Stimulated activated CD8-positive, alpha-beta memory T cell treated with anti-CD3 and anti-CD28 coated beads, Interleukin-2, amount 100 ng/mL, for 48 hours (primary cell): ENCODE data around the gene NHSL2.

Experiments
- DNase-seq, 2 donors: peaks; one replicate each; pipeline ENCODE4 v3.0.0-alpha.2; 2020; ENCODE audit warnings: low read depth in 2 of 2

The NHSL2 gene

DNA sequence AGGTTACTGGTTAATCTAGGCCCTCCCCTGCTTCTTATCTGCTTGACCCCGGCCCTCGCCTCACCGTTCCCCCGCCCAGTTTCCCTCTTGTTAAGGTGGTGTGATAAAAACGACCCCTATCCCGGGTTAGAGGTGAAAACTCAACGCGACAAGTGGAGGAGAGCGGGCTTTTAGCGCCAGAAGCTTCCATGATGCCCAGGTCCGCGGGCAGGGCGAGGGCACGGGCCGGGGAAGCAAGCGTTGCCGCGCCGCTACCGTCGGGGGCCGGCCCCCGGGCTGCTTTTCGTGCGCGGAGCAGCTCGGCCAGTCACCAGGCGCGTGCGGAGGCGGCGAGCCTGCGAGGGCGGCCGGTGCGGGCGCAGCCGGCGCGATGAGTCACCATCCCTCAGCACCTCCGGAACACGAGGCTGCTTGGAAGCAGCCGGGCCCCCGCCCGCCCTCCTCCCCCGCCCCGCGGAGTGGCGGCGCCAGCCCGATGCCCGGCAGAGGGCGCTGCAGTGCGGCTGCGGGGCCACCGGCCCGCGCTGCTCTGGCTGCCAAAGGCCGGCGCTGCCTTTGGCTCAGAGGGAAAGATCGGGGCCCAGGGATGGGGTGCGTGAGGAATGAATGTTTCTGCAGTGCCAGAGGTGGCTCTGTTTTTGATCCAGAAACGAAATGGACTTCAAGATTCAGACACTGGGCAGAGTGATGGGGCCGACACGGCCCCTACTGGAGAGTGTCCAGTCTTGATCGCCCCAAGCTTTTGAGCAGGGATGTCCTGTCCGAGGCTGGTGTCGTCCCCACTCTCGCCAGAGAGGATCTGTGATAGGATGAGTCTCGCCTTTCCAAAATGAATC is 107.8 kb downstream of the NHSL2 start:
- DNase-seq: peak; percentile 69 to 70

GRCh38 chrX:72019487-72019886 is 108.8 kb downstream of the NHSL2 start:
- DNase-seq: no peak

GRCh38 chrX:72020204-72020603 is 109.6 kb downstream of the NHSL2 start:
- no peak for DNase-seq

- DNase-seq: no peak
These were observed 110.1 kb downstream of the NHSL2 start for GRCh38 chrX:72020788-72021187.

- DNase-seq: peak in 1 of 2 donors; percentile 7
These were observed 111.3 kb downstream of the NHSL2 start for GRCh38 chrX:72021975-72022374.

GRCh38 chrX:72023071-72023470 is 112.4 kb downstream of the NHSL2 start:
- no peak for DNase-seq

GRCh38 chrX:72025236-72025770 is 114.7 kb downstream of the NHSL2 start:
- DNase-seq: no peak

- no peak for DNase-seq
These were observed 115.8 kb downstream of the NHSL2 start for GRCh38 chrX:72026341-72027023.

DNA sequence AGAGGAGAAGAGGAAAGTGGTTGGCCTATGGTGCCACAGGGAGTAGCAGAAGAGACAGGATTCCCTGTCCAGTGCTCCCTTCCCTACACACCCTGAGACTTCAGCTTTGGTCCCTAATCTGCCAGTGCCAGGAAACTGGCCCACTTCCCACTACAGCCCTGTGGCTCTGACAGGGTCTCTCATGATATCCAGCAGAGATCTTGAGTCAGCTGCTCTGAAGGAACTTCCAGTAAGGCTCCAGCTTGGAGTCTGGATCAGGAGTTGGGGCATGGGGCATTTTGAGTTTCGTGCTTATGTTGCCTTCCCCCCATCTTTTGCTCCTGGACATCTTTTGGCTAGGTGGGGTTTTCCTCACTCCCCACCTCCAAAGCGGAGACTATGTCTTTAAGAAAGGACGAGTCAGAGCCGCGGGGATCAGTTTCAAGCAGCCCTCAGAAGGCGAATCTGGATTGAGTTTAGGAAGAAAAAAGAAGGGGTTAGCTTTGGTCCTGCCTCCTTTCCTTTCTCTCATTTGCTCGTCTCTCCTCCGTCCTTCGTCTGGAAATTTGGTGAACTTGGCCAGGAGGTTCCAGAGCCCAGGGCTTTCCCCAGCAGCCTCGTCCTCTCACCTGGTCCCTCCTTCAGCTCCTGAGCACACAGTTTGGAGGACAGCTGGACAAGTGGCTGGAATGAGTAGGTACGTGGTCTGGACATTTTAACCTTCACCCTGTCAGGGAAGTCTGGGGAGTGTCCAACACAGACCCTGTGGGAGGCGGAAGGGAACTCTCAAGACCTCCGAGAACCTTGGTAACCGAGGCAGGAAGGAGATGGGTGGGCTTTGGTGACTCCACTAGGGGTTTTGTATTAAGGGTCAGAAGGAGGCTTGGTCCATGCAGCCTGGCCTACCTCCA is 116.6 kb downstream of the NHSL2 start:
- DNase-seq: no peak

- no peak for DNase-seq
These were observed 117.3 kb downstream of the NHSL2 start for GRCh38 chrX:72027914-72028307.

DNA sequence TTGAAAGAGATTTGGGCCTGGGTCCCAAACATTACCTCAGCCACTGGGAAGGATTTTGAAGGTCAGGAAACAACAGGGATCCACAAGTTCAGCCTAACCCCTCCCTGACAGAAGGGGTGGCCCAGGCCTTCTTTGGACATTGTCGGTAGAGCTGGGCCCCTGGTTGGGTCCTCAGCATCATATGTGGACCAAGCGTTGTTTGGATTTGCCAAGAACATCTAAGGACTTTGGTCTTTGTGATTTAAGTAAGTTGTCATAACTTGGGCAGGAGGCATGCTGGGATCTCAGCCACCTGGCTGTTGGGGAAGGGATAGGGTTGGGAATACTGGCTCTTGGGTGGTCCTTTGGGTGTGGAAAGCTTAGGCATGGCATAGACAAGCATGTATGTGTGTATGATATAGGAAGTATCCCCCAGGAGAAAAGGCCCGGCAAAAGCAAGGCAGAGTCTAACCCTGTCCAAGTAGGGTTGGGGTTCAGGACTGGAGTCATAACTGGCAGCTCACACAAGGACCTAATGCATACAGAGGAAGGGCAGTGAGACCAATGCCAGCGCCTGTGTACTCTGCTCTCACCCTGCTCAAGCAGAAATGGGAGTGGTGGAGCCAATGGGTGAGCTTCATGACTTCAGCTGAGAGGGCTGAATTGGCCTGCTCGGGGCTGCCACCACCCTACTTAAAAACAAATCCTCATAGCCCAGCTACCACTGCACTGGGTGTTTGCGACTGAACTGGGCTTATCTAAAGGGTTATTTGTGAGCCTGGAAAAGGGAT is 118.2 kb downstream of the NHSL2 start:
- no peak for DNase-seq

GRCh38 chrX:72029483-72030411 is 119.1 kb downstream of the NHSL2 start:
- no peak for DNase-seq

DNA sequence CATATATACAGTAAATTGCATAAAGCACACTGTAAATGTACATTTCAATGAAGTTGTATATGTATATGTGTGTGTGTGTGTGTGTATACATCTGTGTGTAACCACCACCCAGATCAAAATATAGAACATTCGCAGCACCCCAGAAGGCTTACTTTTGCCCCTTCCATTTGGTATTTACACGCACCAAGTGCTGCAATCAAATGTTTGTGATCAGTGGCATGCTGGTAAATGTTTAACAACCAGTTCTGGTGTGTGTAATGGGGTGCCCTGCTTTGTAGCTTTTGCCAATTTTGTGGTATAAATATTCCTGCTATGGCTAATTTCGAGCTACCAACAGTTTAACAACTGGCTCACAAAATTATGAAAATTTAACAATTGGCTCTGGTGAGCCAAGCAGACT is 119.8 kb downstream of the NHSL2 start:
- DNase-seq: no peak

DNA sequence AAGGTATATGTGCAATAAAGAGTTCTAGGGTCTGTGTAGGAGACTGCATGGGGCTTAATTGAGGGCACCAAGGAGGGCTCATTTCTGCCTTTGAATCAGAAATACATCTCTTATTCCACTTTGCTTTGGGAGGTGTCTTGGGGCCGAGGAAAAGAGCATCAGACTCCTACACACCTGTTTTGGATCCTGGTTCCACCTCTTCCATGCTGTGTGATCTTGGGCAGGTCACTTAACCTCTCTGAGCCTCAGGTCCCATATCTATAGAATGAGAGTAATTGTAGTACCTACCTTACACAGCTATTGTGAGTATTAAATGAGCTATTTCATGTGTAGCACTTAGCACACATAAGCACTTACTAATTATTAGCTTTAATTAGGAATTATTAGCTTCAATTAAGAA is 120.5 kb downstream of the NHSL2 start:
- no peak for DNase-seq

- DNase-seq: no peak
These were observed 121.0 kb downstream of the NHSL2 start for GRCh38 chrX:72031634-72032033.

- DNase-seq: no peak
These were observed 127.0 kb downstream of the NHSL2 start for GRCh38 chrX:72037601-72038000.

DNA sequence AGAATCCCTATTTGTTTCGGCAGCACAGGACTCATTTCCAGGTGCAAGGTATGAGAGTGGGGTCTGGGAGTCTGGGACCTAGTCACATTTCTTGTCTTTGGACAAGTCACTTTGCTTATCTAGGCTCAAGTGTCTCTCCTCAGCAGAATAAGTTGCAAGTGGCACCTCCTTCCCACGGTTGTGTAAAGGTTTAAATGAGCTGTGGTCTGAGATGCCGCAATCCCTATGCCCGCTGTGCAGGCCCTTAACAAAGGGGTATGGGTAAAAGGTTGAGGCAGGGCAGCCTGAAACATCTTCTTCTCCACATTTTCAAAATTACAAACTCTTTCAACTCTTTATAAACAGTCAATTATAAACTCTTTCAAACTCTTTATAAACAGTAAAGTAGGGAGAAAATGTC is 127.4 kb downstream of the NHSL2 start:
- DNase-seq: no peak

DNA sequence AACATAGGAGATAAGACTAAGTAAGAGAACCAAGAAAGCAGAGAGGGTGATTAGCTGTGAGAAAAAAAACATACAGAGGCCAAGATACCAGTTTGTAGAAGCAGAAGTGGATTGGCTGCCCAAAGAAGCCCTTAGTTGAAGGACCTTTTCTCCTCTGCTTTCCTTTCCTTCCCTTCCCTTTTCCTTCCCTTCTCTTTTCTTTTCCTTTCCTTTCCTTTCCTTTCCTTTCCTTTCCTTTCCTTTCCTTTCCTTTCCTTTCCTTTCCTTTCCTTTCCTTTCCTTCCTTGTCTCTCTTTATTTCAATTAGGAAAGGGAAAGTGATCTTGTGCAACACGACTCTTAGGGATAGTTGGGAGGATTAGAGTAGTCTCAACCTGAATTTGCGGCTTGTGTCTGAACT is 128.2 kb downstream of the NHSL2 start:
- DNase-seq: no peak

DNA sequence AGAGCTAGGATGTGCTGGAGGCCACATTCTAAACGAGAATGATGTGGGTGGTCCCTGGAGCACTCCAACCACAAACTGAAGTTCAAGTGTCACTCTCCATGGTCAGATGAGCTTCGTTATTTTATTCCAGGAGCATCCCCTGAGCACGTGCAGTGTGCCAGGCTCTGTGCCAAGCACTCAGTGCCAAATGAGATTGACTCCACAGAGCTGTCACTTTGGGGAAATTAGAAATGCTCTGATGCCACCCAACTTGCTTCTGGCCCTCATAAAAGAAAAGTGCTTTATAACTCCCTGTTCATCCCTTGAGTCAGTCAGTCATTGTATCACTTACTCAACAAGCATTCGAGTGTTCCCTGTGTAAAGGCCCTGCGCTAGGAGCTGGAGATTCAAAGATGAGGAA is 129.9 kb downstream of the NHSL2 start:
- DNase-seq: no peak

DNA sequence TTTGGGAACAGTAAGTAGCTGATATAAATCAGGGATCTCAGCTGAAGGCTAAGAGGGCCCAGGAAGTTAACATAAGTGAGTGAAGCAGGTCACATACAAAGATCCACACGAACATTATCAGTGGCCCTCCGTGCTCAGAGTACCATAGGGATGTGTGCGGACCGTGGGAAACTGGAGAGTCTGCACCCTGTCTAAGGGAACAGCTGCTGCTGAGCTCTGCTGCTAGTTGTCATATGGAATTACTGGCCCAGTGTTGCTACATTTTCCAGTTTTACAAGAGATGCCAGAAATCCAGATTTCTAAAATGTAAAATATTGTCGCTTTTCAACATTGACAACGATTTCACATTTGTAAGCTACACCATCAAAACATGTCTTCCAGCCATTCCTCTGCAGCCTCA is 130.5 kb downstream of the NHSL2 start:
- DNase-seq: no peak
